Measurements from ENCODE around the gene SLC51A. TPM values are rescaled to one million over a fixed set of nuclear protein-coding genes. Genes with fewer than 3 reads are reported as not detected.

SLC51A gene
- total and polyA plus RNA-seq, 9 of the 15 experiments (the other 6 are each of a cell fraction or from before 2014, with no cell fraction given): 0.35 to 0.38 TPM; not detected in 7

GRCh38 chr3:196179380-196180308 lies 36.7 kb upstream of the SLC51A start (continued):
- no peak for TF ChIP-seq C11orf30 (IDR thresholded peaks at IDR 0.05; ENCODE audit: low read depth)
- TF ChIP-seq POLR2B (IDR thresholded peaks at IDR 0.05; ENCODE audit: low read depth, partially characterized antibody): no peak
- no peak for TF ChIP-seq ZNF398 (CRISPR knock-in tag; IDR thresholded peaks at IDR 0.05)
- TF ChIP-seq, protein P1, sequence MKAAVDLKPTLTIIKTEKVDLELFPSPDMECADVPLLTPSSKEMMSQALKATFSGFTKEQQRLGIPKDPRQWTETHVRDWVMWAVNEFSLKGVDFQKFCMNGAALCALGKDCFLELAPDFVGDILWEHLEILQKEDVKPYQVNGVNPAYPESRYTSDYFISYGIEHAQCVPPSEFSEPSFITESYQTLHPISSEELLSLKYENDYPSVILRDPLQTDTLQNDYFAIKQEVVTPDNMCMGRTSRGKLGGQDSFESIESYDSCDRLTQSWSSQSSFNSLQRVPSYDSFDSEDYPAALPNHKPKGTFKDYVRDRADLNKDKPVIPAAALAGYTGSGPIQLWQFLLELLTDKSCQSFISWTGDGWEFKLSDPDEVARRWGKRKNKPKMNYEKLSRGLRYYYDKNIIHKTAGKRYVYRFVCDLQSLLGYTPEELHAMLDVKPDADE (conservative IDR thresholded peaks at IDR 0.05; ENCODE audit: control insufficient read depth, low read depth, low read length): no peak
- no peak for TF ChIP-seq STAT5B (CRISPR knock-in tag; IDR thresholded peaks at IDR 0.05)
- TF ChIP-seq SMARCC2 (IDR thresholded peaks at IDR 0.05; ENCODE audit: low read depth): no peak
- no peak for TF ChIP-seq MYC (IDR thresholded peaks at IDR 0.05; ENCODE audit: low read depth, low read length)
- TF ChIP-seq MYC (CRISPR knock-in tag; IDR thresholded peaks at IDR 0.05; ENCODE audit: borderline replicate concordance, low read depth): 0 out of 2 replicates have a peak, but pooled peaks have one; percentile 50
- peak; percentile 17; the same call in 1 of the 2 replicates for TF ChIP-seq PHF8 (IDR thresholded peaks at IDR 0.05; ENCODE audit: borderline replicate concordance, low read length)
- 0 out of 2 replicates have a peak, but pooled peaks have one; percentile 32 for TF ChIP-seq ZNF589 (CRISPR knock-in tag; IDR thresholded peaks at IDR 0.05; ENCODE audit: low read depth)
- no peak for TF ChIP-seq HCFC1 (IDR thresholded peaks at IDR 0.05; ENCODE audit: low read depth, low read length)
- TF ChIP-seq ZNF407 (IDR thresholded peaks at IDR 0.05; ENCODE audit: low read depth): 0 out of 2 replicates have a peak, but pooled peaks have one; percentile 16
- TF ChIP-seq SRSF7 (optimal IDR thresholded peaks at IDR 0.05; ENCODE audit: low read depth, low read length): no peak
- TF ChIP-seq FOXA3 (CRISPR knock-in tag; conservative IDR thresholded peaks at IDR 0.05 in 1 of 2, IDR thresholded peaks at IDR 0.05 in 1 of 2): 0 out of 4 replicates have a peak, but pooled peaks of 1 of the 2 experiments have one; percentile 51
- TF ChIP-seq HNRNPL (IDR thresholded peaks at IDR 0.05; ENCODE audit: low read depth, low read length): no peak

Data from K562 (cell line).